ENCODE measurements around the gene ATOH1.
A peak's percentile ranks its signal among the peaks of the same experiment; 100 is the strongest.

DNA sequence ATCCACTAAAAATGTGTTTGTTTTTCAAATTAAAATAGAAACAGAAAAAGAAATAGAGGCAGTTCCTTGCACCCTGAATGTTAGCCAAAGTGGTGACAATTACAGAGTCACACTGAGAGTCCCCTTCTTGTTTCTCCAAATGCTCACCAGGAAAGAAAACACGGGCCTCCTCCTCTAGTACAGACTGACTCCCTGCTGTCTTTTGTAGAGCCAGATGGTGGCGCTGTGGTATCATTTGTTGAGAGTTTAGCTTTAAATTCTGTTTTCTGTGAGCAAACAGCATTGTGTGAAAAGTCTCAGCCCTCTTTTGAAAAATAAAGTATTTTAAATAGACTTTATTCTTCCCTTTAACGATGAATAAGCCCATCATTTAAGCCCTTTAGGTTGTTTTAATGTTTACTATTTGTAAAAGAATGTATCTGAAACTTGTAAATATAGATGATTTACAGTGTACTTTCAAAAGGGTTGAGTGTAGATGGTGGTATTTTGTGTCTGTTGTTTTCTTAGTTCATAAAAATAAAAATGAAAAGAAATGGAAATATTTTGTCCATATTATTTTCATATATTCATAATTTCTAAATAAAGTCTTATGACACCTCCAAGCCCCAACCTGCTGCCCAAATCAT, 36.9 kb upstream of the ATOH1 start:
- TF ChIP-seq, protein P1, sequence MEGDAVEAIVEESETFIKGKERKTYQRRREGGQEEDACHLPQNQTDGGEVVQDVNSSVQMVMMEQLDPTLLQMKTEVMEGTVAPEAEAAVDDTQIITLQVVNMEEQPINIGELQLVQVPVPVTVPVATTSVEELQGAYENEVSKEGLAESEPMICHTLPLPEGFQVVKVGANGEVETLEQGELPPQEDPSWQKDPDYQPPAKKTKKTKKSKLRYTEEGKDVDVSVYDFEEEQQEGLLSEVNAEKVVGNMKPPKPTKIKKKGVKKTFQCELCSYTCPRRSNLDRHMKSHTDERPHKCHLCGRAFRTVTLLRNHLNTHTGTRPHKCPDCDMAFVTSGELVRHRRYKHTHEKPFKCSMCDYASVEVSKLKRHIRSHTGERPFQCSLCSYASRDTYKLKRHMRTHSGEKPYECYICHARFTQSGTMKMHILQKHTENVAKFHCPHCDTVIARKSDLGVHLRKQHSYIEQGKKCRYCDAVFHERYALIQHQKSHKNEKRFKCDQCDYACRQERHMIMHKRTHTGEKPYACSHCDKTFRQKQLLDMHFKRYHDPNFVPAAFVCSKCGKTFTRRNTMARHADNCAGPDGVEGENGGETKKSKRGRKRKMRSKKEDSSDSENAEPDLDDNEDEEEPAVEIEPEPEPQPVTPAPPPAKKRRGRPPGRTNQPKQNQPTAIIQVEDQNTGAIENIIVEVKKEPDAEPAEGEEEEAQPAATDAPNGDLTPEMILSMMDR (IDR thresholded peaks at IDR 0.05): peak; percentile 56 to 87 (median 75)
- no peak for TF ChIP-seq POLR2A (IDR thresholded peaks at IDR 0.05)
